SU-DHL-6 (cell line): ENCODE measurements around the gene MAP1LC3B2.

Experiments used
- H2AFZ ChIP-seq: fragments of 200-600 bp; sonication (generic); 2 replicates; pipeline ENCODE4 v1.6.1; 2014; ENCODE audit warnings: low read depth, mild to moderate bottlenecking, moderate library complexity, mixed read lengths, antibody characterized with exemption, low read length; ENCODE audit not compliant: severe bottlenecking
- H3F3A ChIP-seq: fragments of 200-600 bp; shearing (Covaris generic); 2 replicates; pipeline ENCODE4 v1.6.0; 2016; ENCODE audit warnings: antibody characterized with exemption, mild to moderate bottlenecking; ENCODE audit not compliant: insufficient read depth
- H3K27ac ChIP-seq: fragments of 200-600 bp; sonication (generic); 2 replicates; pipeline ENCODE4 v1.5.1; 2016; ENCODE audit warnings: low read depth, mild to moderate bottlenecking, low read length, moderate library complexity, mixed read lengths
- H3K27me3 ChIP-seq: fragments of 200-600 bp; sonication (generic), shearing (Covaris generic); 2 replicates; pipeline ENCODE4 v1.6.0; 2014; ENCODE audit warnings: mild to moderate bottlenecking, low read length
- H3K36me3 ChIP-seq: fragments of 200-600 bp; sonication (generic); 2 replicates; pipeline ENCODE4 v1.6.1; 2014; ENCODE audit warnings: mild to moderate bottlenecking, low read length, mixed read lengths
- H3K4me2 ChIP-seq: fragments of 300-600, 200-600 bp; shearing (Covaris generic), sonication (generic); 2 replicates; pipeline ENCODE4 v1.6.0; 2014; ENCODE audit warnings: low read length, low read depth, mild to moderate bottlenecking; ENCODE audit not compliant: poor library complexity, severe bottlenecking
- H3K4me3 ChIP-seq: fragments of 200-600 bp; sonication (generic); 2 replicates; pipeline ENCODE4 v1.5.1; 2014; ENCODE audit warnings: antibody characterized with exemption, low read length, mild to moderate bottlenecking, mixed read lengths; ENCODE audit not compliant: insufficient read depth, poor library complexity, severe bottlenecking
- H3K79me2 ChIP-seq: fragments of 200-600 bp; sonication (generic); 2 replicates; pipeline ENCODE4 v1.6.1; 2014; ENCODE audit warnings: mild to moderate bottlenecking, low read length, moderate library complexity; ENCODE audit not compliant: insufficient read depth
- H3K9ac ChIP-seq: fragments of 200-600 bp; sonication (generic); 2 replicates; pipeline ENCODE4 v1.7.0; 2014; ENCODE audit warnings: mild to moderate bottlenecking, low read length
- H3K9me2 ChIP-seq: fragments of 200-600 bp; sonication (generic); replicated peaks from 2 replicates; pipeline ENCODE4 v1.6.1; 2014; ENCODE audit warnings: low read length; ENCODE audit not compliant: insufficient read depth
- H3K9me3 ChIP-seq: fragments of 200-600 bp; sonication (generic); 2 replicates; pipeline ENCODE4 v1.6.1; 2014; ENCODE audit warnings: low read length, mixed read lengths; ENCODE audit not compliant: insufficient read depth
- H4K20me1 ChIP-seq: fragments of 200-600 bp; sonication (generic); 2 replicates; pipeline ENCODE4 v1.6.1; 2014; ENCODE audit warnings: low read depth, mild to moderate bottlenecking, antibody characterized with exemption, low read length, moderate library complexity, mixed read lengths
- EZH2phosphoT487 ChIP-seq: fragments of 200-600 bp; sonication (generic), shearing (Covaris generic); conservative IDR thresholded peaks from 2 replicates; pipeline ENCODE4 v1.6.1; 2018; ENCODE audit warnings: mild to moderate bottlenecking, antibody characterized with exemption, low read length, moderate library complexity, mixed read lengths
- TF ChIP-seq, protein P1 (sequence below): fragments of 200-600 bp; sonication (generic); IDR thresholded peaks from one replicate; pipeline ENCODE4 v1.5.1; 2017; ENCODE audit warnings: antibody characterized with exemption, mild to moderate bottlenecking, low read length, moderate library complexity; ENCODE audit not compliant: insufficient read depth, poor library complexity, severe bottlenecking

Gene MAP1LC3B2

DNA sequence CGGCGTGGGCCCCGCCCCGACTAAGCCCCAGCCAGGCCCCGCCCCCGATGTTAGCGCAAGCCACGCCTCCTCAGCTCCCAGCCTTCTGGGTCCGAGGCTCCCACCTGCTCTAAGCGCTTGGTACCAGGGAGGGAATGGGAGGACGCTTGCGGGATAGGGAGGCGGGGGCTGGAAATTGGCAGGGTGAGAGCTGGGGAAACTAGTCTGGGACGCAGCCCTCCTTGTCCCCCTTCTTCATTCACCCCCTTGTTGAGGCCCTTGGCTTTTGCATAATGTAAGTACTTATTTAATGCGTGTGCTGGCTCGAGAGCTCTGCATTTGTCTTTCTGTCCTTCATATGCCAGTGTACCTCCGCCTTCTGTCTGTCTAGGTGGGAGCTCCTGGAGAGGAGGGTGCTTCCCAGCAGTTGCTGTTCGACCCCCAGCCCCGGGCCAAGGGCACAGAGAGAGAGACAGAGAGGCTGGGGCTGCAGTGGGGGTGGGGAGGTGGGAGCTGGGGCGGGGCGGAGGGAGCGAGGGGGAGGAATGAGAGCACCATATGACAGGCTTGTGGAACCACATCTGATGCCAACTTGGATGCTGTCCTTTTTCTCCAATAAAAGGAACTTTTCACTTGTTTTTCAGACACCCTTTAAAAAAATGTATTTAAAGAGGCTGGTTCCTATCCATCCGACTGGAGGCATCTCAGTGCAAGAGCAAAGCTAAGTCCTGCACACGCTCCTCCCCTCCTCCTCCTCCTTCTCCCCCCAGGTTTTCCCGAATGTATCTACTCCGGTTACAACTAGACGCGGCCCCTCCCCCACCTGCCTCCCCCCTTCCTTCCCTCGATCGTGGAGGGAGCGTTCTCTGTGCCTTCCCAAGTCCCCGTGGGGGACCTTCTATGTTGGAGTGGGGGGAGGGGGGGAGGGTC is 25.6 kb upstream of the MAP1LC3B2 start:
- peak overlapping the region; percentile 51 for H3K4me2 ChIP-seq
- no peaks in the 10 kb centered on the region for H3K27me3 ChIP-seq
- no peaks in the 10 kb centered on the region for H3F3A ChIP-seq
- no peaks in the 10 kb centered on the region for H4K20me1 ChIP-seq
- H3K9me3 ChIP-seq = no peaks in the 10 kb centered on the region
- no peaks in the 10 kb centered on the region for H3K36me3 ChIP-seq
- no peaks in the 10 kb centered on the region for H3K9me2 ChIP-seq
- peak overlapping the region; percentile 48 for H3K4me3 ChIP-seq
- no peaks in the 10 kb centered on the region for H3K79me2 ChIP-seq
- peak overlapping the region; percentile 20 for H3K9ac ChIP-seq
- no peak overlapping the region for H3K27ac ChIP-seq
- H2AFZ ChIP-seq = peak overlapping the region; percentile 76
- TF ChIP-seq, protein P1, sequence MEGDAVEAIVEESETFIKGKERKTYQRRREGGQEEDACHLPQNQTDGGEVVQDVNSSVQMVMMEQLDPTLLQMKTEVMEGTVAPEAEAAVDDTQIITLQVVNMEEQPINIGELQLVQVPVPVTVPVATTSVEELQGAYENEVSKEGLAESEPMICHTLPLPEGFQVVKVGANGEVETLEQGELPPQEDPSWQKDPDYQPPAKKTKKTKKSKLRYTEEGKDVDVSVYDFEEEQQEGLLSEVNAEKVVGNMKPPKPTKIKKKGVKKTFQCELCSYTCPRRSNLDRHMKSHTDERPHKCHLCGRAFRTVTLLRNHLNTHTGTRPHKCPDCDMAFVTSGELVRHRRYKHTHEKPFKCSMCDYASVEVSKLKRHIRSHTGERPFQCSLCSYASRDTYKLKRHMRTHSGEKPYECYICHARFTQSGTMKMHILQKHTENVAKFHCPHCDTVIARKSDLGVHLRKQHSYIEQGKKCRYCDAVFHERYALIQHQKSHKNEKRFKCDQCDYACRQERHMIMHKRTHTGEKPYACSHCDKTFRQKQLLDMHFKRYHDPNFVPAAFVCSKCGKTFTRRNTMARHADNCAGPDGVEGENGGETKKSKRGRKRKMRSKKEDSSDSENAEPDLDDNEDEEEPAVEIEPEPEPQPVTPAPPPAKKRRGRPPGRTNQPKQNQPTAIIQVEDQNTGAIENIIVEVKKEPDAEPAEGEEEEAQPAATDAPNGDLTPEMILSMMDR = no peak
- TF ChIP-seq EZH2phosphoT487 = no peak

DNA sequence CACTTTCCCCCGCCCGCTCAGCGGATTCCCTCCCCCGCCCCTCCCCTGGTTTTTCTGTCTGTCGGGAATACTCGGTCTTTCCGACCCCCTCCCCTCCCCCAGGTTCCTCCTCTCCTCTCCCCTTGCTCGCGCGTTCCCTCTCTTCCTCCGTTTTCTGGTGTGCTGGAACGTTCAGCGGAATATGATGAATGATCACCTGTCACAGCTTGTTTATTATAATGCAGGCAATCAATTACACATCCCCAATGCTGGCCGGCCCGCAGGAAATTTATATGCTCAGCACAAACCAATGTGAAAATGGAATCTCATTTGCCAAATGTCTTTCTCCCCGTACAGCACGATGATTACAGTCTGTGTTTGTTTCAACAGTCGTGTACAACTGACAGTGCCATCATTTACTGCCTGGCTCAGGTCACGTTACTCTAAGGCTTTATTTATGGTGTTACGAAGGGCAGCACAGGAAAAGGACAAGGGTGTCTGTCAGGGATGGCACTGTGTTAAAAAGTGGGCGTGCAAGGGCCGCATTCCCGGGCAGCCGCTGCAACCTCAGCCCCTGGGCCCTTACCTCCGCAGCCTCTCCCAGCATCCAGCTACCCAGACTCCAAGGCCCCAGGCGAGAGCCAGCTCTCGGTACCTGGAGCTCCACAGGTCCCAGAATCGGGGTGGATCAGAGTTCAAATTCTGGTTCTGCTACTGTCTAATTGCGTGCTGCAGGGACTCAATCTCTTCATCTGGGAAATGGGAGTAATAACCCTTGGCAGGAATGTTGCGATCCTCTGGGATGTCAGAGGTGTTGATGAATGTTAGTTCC is 24.7 kb upstream of the MAP1LC3B2 start:
- Histone ChIP-seq H3K9me3 (no peaks in the 10 kb centered on the region), H3K9me2 (no peaks in the 10 kb centered on the region), H4K20me1 (no peaks in the 10 kb centered on the region), H3F3A (no peaks in the 10 kb centered on the region), H3K4me2 (peak overlapping the region; percentile 51), H2AFZ (no peak overlapping the region), H3K9ac (no peak overlapping the region), H3K36me3 (no peaks in the 10 kb centered on the region), H3K79me2 (no peaks in the 10 kb centered on the region), H3K4me3 (no peak overlapping the region), H3K27me3 (no peaks in the 10 kb centered on the region), H3K27ac (no peak overlapping the region)
- TF ChIP-seq EZH2phosphoT487 = no peak
- TF ChIP-seq, protein P1 = no peak

DNA sequence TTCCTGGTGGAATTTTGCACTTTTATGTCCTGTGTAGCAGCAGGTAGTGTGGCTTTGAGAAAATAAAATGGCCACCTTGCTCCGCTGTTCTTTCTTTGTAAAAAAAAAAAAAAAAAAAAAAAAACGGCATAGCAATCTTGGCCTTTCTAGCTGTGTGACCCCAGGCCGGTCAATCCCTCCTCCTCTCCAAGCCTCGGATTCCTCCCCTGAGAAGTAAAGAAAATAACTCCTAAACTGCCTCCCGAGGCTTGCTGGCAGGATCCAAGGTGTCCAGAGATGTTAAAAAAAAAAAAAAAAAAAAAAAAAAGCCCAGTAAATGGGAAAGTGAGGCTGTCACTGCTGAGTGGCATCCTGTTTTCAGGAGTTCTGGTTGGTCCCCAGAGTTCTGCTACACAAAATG is 23.9 kb upstream of the MAP1LC3B2 start:
- Histone ChIP-seq H3K27me3 (no peaks in the 10 kb centered on the region), H3K36me3 (no peaks in the 10 kb centered on the region), H3K79me2 (no peaks in the 10 kb centered on the region), H3F3A (no peaks in the 10 kb centered on the region), H3K9ac (no peak overlapping the region), H3K9me3 (no peaks in the 10 kb centered on the region), H2AFZ (no peak overlapping the region), H3K4me2 (no peak overlapping the region), H3K4me3 (no peak overlapping the region), H3K9me2 (no peaks in the 10 kb centered on the region), H3K27ac (no peak overlapping the region), H4K20me1 (no peaks in the 10 kb centered on the region)
- TF ChIP-seq, protein P1 = no peak
- no peak for TF ChIP-seq EZH2phosphoT487
